ENCODE measurements around the gene NALCN. TPM values are rescaled to one million over a fixed set of nuclear protein-coding genes. Genes with fewer than 3 reads are reported as not detected.
"Not testable (repeated sequence)": the region's sequence is repeated elsewhere in the genome, so short reads cannot be mapped to it uniquely, and the experiment has no call there.

Gene NALCN
- total and polyA plus RNA-seq, 4 donors, result 20.8 to 70.7 (median 43.1) TPM

DNA sequence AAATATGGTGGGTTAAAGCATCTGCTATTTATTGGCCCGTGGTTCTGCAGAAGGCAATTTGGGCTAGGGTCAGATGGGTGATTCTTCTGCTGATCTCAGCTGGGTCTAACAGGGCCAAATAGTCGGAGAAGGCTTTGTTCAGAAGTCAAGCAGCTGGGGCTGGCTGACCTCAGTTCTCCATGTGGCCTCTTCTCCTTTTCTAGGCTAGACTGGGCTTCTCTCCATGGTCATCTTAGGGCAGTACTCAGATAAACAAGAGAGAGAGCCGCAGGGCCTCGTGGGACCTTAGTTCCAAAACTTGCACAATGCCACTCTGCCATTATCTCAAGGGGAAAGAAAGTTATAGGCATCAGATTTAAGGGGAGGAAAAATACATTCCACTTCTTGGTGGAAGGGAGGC is 89.6 kb downstream of the NALCN start:
- Histone ChIP-seq H3K4me1 (ENCODE audit: control insufficient read depth, insufficient read depth, low read length) (no peaks in the 10 kb centered on the region), H3K9me3 (ENCODE audit: control insufficient read depth, insufficient read depth, low read length) (no peaks in the 10 kb centered on the region), H3K27me3 (ENCODE audit: control insufficient read depth, insufficient read depth, low read length) (no peaks in the 10 kb centered on the region), H3K4me3 (ENCODE audit: low read depth, low read length) (no peak overlapping the region), H3K27ac (ENCODE audit: low read depth, low read length) (no peak overlapping the region), H3K36me3 (ENCODE audit: control insufficient read depth, insufficient read depth, low read length) (no peaks in the 10 kb centered on the region)
- DNase-seq (ENCODE audit: low read depth in 4 of 6, low spot score in 6 of 6), result no peak
- WGBS (ENCODE audit: insufficient coverage), result 82% methylated on average over 1 of the region's 4 CpGs

DNA sequence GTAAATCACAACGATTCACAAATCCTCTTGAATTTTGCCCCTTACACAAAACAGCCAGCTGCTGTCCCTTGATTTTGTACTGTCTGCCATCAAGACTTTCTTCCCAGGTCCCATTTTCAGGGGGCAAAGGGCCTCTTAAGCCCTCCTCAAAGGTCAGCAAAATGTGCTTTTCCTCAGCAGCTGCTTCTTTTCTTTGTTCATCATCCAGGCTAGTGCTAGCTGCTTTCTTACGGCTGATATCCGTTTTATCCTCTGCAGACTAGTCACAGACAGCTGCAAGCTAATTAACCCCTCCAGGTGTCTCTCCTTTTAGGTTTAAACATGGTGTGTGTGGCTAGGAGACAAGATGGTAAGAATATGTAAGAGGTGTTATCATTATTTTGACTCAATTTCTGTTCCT is 90.9 kb downstream of the NALCN start:
- Histone ChIP-seq H3K9me3 (ENCODE audit: control insufficient read depth, insufficient read depth, low read length) (no peaks in the 10 kb centered on the region), H3K4me3 (ENCODE audit: low read depth, low read length) (no peak overlapping the region), H3K27me3 (ENCODE audit: control insufficient read depth, insufficient read depth, low read length) (no peaks in the 10 kb centered on the region), H3K4me1 (ENCODE audit: control insufficient read depth, insufficient read depth, low read length) (no peaks in the 10 kb centered on the region), H3K36me3 (ENCODE audit: control insufficient read depth, insufficient read depth, low read length) (no peaks in the 10 kb centered on the region), H3K27ac (ENCODE audit: low read depth, low read length) (no peak overlapping the region)
- 7% methylated on average over 2 of the region's 3 CpGs for WGBS (ENCODE audit: insufficient coverage)
- peak in 2 of 6 donors; percentile 14 to 49 for DNase-seq (ENCODE audit: low read depth in 4 of 6, low spot score in 6 of 6)

DNA sequence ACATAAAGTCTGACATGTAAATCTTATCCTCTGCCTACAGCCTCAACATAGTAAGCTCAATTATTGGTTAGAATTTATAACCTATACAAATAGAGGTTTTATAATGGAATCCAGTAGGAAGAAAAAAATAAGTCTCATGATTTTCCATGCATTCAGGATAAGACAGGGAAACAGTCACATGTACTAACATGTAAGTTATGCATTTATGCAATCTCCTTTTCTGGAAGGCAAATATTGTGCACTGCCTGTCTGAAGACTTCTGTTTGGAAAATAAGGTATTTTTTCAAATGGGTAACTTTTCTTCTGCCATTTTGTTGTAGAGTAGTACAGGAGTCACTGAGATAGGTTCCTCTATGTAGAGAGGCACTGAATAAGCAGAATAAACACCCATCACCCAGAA is 92.7 kb downstream of the NALCN start:
- Histone ChIP-seq H3K4me3 (ENCODE audit: low read depth, low read length) (no peak overlapping the region), H3K36me3 (ENCODE audit: control insufficient read depth, insufficient read depth, low read length) (no peaks in the 10 kb centered on the region), H3K27me3 (ENCODE audit: control insufficient read depth, insufficient read depth, low read length) (no peaks in the 10 kb centered on the region), H3K9me3 (ENCODE audit: control insufficient read depth, insufficient read depth, low read length) (no peaks in the 10 kb centered on the region), H3K4me1 (ENCODE audit: control insufficient read depth, insufficient read depth, low read length) (no peaks in the 10 kb centered on the region), H3K27ac (ENCODE audit: low read depth, low read length) (no peak overlapping the region)
- no peak for DNase-seq (ENCODE audit: low read depth in 4 of 6, low spot score in 6 of 6)

DNA sequence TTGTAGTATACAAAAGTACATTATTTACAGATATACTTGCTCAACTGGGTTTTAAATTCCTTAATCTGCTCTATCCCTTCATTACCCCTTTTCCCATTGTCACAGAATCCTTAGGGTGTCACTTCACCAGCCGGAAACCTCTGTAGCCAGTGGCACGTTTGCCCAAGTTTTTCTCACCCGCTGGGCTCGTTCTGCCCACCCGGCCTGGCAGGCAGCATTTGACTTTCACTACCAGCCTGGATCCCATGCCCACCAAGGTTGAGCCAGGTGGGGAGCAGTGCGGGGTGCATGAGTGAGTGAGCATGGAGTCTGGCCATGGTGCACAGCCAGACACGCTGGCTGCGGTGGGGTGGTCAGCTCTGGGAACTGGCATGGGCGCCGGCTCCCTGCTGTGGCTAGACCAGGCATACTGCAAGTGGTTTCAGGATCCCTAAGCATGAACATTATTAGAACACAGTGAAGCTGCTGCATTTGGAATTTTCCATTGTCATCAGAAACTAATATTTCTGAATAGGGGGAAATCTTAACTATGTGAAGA is 98.3 kb downstream of the NALCN start:
- no peak overlapping the region for H3K27ac ChIP-seq (ENCODE audit: low read depth, low read length)
- H3K9me3 ChIP-seq (ENCODE audit: control insufficient read depth, insufficient read depth, low read length), result no peaks in the 10 kb centered on the region
- H3K36me3 ChIP-seq (ENCODE audit: control insufficient read depth, insufficient read depth, low read length), result no peaks in the 10 kb centered on the region
- whole genome bisulfite sequencing (ENCODE audit: insufficient coverage), result 82% methylated on average over 8 of the region's 10 CpGs
- no peak for DNase-seq (ENCODE audit: low read depth in 4 of 6, low spot score in 6 of 6)
- H3K27me3 ChIP-seq (ENCODE audit: control insufficient read depth, insufficient read depth, low read length), result no peaks in the 10 kb centered on the region
- no peaks in the 10 kb centered on the region for H3K4me1 ChIP-seq (ENCODE audit: control insufficient read depth, insufficient read depth, low read length)
- H3K4me3 ChIP-seq (ENCODE audit: low read depth, low read length), result no peak overlapping the region

DNA sequence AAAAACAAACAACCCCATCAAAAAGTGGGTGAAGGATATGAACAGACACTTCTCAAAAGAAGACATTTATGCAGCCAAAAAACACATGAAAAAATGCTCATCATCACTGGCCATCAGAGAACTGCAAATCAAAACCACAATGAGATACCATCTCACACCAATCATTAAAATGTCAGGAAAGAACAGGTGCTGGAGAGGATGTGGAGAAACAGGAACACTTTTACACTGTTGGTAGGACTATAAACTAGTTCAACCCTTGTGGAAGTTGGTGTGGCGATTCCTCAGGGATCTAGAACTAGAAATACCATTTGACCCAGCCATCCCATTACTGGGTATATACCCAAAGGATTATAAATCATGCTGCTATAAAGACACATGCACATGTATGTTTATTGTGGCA is 102.8 kb downstream of the NALCN start:
- not testable (repeated sequence) for H3K9me3 ChIP-seq (ENCODE audit: control insufficient read depth, insufficient read depth, low read length); DNase-seq (ENCODE audit: low read depth in 4 of 6, low spot score in 6 of 6); H3K36me3 ChIP-seq (ENCODE audit: control insufficient read depth, insufficient read depth, low read length); H3K4me3 ChIP-seq (ENCODE audit: low read depth, low read length); H3K27me3 ChIP-seq (ENCODE audit: control insufficient read depth, insufficient read depth, low read length); H3K4me1 ChIP-seq (ENCODE audit: control insufficient read depth, insufficient read depth, low read length); H3K27ac ChIP-seq (ENCODE audit: low read depth, low read length)
- WGBS (ENCODE audit: insufficient coverage), result no CpG with 5 or more reads among the region's 1 CpG

DNA sequence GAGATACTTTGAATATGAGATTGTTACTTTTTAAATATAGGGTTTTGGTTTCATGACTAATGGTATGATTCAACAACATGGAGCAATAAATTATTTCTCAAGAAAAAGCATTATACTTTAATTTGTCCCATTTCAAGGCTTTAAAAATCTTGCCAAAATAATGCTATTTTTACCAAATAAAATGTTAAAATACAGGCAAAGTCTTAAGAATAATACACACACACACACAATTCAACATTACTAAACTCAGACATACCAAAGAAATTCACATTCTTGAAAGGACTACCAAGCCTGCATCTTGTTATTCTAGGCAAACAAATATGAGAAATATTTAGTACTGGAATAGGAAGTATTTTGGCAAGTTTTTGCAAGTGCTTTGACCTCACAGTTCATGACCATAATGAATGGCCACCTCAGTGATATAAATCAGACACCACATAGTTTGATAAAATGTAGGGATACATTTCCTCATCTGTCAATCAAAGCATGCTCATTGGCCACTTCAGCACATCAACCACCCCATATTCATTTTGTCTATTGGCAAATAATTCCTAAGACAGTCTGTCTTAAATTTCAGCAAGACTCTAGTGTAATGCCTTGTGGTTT is 107.2 kb downstream of the NALCN start:
- DNase-seq (ENCODE audit: low read depth in 4 of 6, low spot score in 6 of 6), result no peak
- Histone ChIP-seq H3K9me3 (ENCODE audit: control insufficient read depth, insufficient read depth, low read length) (no peaks in the 10 kb centered on the region), H3K4me1 (ENCODE audit: control insufficient read depth, insufficient read depth, low read length) (no peaks in the 10 kb centered on the region), H3K36me3 (ENCODE audit: control insufficient read depth, insufficient read depth, low read length) (no peaks in the 10 kb centered on the region), H3K4me3 (ENCODE audit: low read depth, low read length) (no peak overlapping the region), H3K27me3 (ENCODE audit: control insufficient read depth, insufficient read depth, low read length) (no peaks in the 10 kb centered on the region), H3K27ac (ENCODE audit: low read depth, low read length) (no peak overlapping the region)

DNA sequence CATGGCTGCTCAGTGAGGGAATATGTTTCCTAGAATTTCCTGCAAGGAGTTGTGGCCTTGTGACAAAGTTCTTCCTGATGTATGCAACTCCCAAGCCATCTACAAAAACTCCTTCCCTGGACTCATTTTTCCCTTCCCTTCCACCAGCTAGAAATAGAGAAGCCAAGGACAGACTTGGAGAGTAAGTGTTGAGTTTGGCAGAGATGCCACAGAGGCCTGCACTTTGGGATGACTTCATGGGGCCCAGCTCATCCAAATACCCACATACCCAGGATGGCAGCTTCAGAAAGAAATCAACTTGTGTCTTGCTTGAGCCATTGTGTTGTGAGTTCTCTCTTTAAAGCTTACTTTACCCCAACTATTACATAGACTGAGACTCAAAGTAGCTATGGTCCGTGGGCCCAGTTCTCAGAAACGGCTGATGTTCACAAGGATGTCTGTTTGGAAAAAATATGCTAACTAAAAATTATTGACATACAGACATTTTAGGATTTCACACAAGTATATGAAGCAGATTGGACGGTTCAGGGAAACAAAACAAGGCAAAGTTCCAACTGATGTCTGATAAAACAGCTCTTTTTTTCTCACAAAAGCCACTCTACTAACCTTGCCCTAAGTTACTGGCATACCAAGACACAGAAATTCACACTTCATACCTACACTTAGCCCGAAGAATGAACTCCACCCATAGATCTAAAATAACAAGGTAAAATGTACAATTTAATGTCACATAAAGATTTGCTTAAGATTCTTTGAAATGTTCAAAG is 107.9 kb downstream of the NALCN start:
- H3K4me3 ChIP-seq (ENCODE audit: low read depth, low read length), result no peak overlapping the region
- no peaks in the 10 kb centered on the region for H3K4me1 ChIP-seq (ENCODE audit: control insufficient read depth, insufficient read depth, low read length)
- DNase-seq (ENCODE audit: low read depth in 4 of 6, low spot score in 6 of 6), result no peak
- WGBS (ENCODE audit: insufficient coverage), result 86% methylated on average over 1 of the region's 4 CpGs
- H3K27me3 ChIP-seq (ENCODE audit: control insufficient read depth, insufficient read depth, low read length), result no peaks in the 10 kb centered on the region
- H3K27ac ChIP-seq (ENCODE audit: low read depth, low read length), result no peak overlapping the region
- H3K9me3 ChIP-seq (ENCODE audit: control insufficient read depth, insufficient read depth, low read length), result no peaks in the 10 kb centered on the region
- no peaks in the 10 kb centered on the region for H3K36me3 ChIP-seq (ENCODE audit: control insufficient read depth, insufficient read depth, low read length)

DNA sequence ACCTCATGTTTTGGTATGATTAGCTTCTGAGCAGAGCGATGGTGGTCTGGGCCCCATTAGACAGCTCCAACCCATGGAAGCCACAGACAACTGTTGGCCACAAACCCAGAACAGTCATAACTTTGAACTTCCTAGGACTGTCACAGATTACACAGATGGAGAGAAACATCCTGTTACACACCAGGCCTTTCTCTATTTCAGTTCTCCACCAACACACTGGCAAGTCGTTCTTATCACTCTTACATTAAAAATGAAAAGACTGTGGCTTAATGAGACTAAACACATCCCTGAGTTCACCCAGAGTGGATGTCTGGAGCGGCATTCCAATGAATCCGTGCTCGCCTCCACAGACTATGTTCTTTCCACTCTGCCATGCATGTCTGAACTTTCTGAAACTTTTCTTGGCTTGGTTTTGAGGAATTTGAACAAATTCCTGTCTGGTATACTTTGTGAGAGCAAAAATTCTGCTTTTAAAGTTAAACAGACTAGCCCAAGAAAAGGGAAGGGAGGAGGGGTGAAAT is 109.1 kb downstream of the NALCN start:
- H3K4me3 ChIP-seq (ENCODE audit: low read depth, low read length), result no peak overlapping the region
- H3K27me3 ChIP-seq (ENCODE audit: control insufficient read depth, insufficient read depth, low read length), result no peaks in the 10 kb centered on the region
- no peaks in the 10 kb centered on the region for H3K36me3 ChIP-seq (ENCODE audit: control insufficient read depth, insufficient read depth, low read length)
- DNase-seq (ENCODE audit: low read depth in 4 of 6, low spot score in 6 of 6), result no peak
- no peaks in the 10 kb centered on the region for H3K9me3 ChIP-seq (ENCODE audit: control insufficient read depth, insufficient read depth, low read length)
- no peaks in the 10 kb centered on the region for H3K4me1 ChIP-seq (ENCODE audit: control insufficient read depth, insufficient read depth, low read length)
- no peak overlapping the region for H3K27ac ChIP-seq (ENCODE audit: low read depth, low read length)
- 100% methylated on average over 1 of the region's 5 CpGs for WGBS (ENCODE audit: insufficient coverage)

DNA sequence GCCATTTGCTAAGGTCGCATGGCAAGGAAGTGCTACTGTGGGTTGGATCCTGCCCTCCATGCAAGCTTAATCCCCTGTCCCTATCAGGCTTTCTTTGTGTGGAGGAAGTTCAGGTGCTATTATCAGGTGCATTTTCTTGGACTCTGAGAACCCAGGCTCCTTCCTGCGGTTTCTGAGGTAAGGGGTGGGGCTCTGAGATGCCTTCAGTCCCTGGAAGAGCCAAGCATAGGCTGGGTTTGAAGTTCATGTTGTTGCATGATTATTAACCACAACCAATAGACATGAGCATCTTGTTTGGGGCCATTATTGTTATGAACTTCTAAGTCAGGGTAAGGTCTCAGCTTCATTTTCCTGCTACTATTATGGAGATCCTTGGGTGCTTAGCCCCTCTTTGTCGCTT is 109.5 kb downstream of the NALCN start:
- Histone ChIP-seq H3K36me3 (ENCODE audit: control insufficient read depth, insufficient read depth, low read length) (no peaks in the 10 kb centered on the region), H3K9me3 (ENCODE audit: control insufficient read depth, insufficient read depth, low read length) (no peaks in the 10 kb centered on the region), H3K27me3 (ENCODE audit: control insufficient read depth, insufficient read depth, low read length) (no peaks in the 10 kb centered on the region), H3K4me3 (ENCODE audit: low read depth, low read length) (no peak overlapping the region), H3K4me1 (ENCODE audit: control insufficient read depth, insufficient read depth, low read length) (no peaks in the 10 kb centered on the region), H3K27ac (ENCODE audit: low read depth, low read length) (no peak overlapping the region)
- WGBS (ENCODE audit: insufficient coverage), result 100% methylated on average over 1 of the region's 3 CpGs
- DNase-seq (ENCODE audit: low read depth in 4 of 6, low spot score in 6 of 6), result no peak

DNA sequence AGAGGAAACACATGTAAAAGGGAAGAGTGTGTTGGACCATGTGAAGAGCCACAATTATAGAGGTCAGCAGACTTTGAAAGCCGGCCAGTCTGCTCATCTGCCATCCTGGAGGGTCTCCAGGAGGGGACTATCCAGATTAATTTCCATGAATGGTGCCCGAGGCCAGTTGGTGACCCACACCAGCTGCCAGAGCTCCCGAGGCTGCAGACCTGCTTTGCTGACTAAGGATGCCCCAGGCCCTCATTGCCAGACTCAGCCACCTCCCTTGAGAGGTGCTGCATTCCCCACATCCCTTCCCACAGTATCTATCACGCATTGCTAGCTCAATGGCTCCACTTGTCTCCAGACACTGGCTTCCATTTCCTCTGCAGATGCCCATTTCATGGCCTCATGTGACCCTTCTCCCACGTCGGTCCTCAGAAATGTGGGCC is 110.3 kb downstream of the NALCN start:
- Histone ChIP-seq H3K4me1 (ENCODE audit: control insufficient read depth, insufficient read depth, low read length) (no peaks in the 10 kb centered on the region), H3K27ac (ENCODE audit: low read depth, low read length) (no peak overlapping the region), H3K4me3 (ENCODE audit: low read depth, low read length) (no peak overlapping the region), H3K9me3 (ENCODE audit: control insufficient read depth, insufficient read depth, low read length) (no peaks in the 10 kb centered on the region), H3K36me3 (ENCODE audit: control insufficient read depth, insufficient read depth, low read length) (no peaks in the 10 kb centered on the region), H3K27me3 (ENCODE audit: control insufficient read depth, insufficient read depth, low read length) (no peaks in the 10 kb centered on the region)
- WGBS (ENCODE audit: insufficient coverage), result 89% methylated on average over 6 of the region's 6 CpGs
- DNase-seq (ENCODE audit: low read depth in 4 of 6, low spot score in 6 of 6), result no peak

Data from spinal cord (tissue), 10 donors.